HG02678 (cell line): ENCODE results near the gene NXNL2.

Source experiments
- ATAC-seq: cut with Tn5 transposase; IDR thresholded peaks from one replicate; pipeline ENCODE4 v1.9.1; 2021; ENCODE audit warnings: mild to moderate bottlenecking, moderate library complexity; ENCODE audit not compliant: unreplicated experiment

The NXNL2 gene

DNA sequence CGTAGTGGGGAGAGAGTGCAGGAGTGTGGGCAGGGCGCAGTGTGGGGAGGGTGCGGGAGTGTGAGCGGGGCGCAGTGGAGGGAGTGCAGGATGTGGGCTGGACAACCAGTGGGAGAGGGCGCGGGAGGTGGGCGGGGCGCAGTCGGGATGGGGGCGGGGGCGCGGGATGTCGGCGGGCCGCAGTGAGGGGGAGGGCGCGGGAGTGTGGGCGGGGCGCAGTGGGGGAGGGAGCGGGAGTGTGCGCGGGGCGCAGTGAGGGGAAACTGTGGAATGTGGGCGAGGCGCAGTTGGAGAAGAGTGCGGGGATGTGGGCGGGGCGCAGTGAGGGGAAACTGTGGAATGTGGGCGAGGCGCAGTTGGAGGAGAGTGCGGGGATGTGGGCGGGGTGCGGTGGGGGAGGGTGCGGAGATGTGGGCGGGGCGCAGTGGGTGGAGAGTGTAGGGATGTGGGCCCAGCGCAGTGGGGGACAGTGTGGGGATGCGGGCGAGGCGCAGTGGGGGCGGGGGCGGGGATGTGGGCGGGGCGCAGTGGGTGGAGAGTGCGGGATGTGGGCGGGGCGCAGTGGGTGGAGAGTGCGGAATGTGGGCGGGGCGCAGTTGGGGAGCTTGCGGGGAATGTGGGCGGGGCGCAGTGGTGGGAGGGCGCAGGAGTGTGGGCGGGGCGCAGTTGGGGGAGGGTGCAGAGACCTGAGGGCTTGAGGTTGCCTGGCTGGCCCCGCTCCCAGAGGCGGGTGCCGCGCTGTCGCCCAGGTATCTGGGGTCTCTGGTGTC is at the start of gene NXNL2:
Gene NXNL2, plus strand, starts transcription at position 723 of the 770 bp plus-strand sequence. CDS start 257 bp downstream, outside the sequence.
- ATAC-seq, result no peak

DNA sequence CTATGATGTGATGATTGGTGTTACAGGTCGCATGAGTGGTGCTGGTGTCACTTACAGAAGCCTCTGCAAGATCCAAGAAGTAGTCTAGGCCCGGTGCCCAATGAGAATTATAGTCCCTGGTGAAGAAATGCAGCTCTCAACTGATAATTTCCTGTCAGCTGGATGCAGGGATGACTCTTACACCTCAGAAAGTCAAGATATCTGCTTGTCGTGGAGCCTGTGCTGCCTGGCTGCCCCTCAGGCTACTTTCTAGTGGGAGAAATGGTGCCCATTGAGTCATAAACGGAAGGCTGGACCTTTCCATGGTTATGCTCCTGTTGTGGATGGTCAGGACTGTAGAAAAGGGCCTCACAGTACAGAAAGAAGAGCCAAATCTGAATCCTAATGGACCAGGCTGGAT is 46.8 kb upstream of the NXNL2 start:
- ATAC-seq, result no peak

GRCh38 chr9:88494983-88495721 is 39.8 kb upstream of the NXNL2 start:
- no peak for ATAC-seq

DNA sequence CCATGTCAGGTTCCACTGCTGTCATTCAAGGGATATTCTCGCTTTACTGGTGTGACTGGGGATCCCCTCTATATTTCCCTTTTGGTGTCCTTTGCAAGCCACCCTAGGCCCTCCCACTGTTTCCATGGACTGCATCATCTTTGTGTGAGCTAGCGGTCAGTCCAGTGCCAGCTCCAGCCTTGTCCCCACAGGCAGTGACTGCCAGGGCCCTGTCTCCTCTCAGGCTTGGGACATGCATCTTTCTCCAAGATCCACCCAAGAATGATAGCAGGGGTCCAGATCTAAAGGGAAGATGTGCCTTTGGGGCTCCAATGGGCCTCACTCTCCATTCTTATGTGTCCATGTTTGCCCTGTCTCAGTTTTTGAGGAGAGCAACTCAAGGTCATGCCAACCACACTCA is 37.8 kb upstream of the NXNL2 start:
- ATAC-seq, result no peak

- no peak for ATAC-seq
Measured at GRCh38 chr9:88498880-88499279, 36.1 kb upstream of the NXNL2 start.

DNA sequence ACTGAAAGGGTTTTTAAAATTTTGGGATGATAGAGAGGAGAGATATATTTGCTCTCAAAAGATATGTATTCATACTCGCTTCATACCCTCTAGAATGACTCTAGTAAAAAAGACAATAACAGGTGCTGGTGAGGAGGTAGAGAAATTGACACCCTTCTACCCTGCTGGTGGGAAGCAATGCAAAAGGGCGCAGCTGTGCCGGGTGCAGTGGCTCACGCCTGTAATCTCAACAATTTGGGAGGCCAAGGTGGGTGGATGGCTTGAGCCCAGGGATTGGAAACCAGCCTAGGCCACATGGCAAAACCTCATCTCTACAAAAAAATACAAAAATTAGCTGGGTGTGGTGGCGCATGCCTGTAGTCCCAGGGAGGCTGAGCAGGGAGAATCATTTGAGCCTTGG is 33.9 kb upstream of the NXNL2 start:
- ATAC-seq, result no peak

DNA sequence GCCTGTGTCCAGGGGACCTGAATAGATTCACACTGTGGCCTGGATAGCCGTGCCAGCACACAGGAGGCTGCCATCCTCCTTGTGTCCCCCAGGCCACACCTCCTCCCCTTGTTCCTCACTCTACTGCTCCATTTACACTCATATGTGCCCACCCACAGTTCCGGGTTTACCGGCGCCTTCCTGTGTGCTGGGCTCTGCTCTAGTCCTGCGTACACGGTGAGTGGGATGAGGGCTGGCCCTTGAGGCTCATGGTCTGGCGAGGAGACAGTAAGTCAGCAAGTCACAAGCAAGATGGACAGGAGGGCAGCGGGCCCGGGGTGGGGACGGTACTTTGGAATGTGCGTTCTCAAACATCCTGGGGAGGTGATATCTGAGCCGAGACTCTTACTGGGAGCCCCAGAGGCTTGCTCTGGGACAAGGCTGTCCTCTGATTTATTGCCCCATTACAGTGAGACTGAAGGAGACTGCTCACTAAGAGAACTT is 32.4 kb upstream of the NXNL2 start:
- no peak for ATAC-seq

DNA sequence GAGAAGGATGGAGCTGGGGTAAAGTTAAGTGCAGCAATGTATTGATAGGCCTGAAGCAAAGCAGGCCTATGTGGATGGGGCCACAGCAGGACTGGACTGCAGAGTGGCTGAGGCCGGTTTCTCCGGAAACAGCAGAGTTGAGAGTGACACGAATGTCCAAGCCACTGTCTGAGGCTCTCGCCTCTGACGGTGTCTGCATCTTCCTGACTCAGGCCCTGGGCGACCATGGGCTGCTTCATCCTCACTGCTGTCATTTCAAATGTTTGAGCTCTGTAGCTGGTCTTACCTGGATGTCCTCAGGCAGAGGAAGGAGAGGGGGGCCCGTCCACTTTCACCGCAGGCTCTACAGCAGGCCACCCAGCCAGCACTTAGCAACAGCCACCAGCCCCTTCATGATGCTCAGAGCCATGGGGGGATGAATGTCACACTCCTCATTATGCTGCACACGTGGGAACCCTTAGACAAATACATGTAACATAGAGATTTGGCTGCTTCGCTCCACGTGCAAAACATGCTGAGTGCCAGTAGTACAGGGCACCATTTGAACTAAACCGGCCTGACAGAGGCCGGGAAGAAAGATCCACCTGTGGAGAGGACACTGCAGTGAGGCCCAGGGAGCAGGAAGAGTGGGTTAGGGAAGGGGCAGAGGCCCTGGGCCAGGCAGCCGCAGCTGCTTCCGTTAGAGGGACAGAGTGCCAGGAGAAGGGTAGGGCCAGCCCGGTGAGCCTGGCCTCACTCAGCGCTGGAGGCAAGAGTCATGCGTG is 31.7 kb upstream of the NXNL2 start:
- no peak for ATAC-seq

- ATAC-seq, result no peak
Measured at GRCh38 chr9:88503845-88504764, 30.9 kb upstream of the NXNL2 start.

DNA sequence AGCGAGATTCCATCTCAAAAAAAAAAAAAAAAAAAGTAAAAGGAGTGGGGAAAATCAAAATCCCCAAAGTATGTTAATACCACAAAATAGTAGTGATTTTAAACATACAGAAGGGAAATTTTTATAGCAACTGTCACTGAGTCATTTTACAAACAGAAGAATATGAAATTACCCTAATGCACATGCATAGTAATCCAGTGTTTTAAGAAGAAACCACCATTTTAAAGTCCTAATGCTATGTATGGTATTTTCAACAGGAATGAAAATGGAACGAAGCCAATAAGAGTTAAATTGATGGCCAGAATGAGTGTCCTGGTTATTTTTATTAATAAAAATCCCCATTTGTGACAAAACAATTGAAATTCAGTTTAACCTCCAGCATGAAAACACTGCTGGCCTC is 26.7 kb upstream of the NXNL2 start:
- no peak for ATAC-seq

DNA sequence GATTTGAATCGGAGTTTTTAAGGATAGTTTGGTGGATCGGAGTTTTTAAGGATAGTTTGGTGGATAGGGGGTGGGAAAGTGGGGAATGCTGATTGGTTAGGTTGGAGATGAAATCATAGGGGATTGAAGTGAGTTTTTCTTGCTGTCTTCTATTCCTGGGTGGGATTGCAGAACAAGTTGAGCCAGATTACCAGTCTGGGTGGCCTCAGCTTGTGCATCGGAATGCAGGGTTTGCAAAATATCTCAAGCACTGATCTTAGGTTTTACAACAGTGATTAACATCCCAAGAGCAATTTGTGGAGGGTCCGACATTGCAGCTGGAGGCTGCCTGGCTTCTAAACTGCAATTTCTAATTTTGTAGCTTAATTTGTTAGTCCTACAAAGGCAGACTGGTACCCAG is 23.1 kb upstream of the NXNL2 start:
- ATAC-seq, result no peak

DNA sequence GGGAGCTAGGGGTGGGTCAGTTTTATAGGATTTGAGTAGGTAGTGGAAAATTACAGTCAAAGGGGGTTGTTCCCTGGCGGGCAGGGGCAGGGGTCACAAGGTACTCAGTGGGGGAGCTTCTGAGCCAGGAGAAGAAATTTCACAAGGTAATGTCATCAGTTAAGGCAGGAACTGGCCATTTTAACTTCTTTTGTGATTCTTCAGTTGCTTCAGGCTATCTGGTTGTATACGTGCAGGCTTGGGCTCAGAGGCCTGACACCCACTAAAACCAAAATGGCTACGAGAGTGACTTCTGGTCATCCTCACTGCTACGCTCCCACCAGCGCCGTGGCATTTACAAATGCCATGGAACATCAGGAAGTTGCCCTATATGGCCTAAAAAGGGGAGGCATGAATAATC is 20.7 kb upstream of the NXNL2 start:
- no peak for ATAC-seq

DNA sequence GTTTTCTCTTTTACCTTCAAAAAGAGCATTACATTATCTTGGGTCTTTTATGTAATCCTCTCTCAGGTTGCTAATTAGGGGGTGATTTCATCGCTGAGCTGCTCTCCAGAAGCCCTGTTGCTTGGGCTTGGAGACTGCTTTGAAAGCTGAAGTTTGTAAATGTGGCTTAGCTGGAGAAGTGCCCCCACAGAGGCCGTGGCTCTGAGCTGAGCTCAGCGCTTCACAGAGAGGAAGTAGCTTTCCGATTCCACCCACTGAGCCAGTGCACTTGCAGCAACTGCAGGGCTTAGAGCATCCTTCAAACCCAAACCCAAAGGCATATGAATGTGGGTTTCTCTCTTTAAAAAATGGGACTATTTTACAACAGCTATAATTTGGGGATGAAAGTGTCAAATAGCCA is 13.7 kb upstream of the NXNL2 start:
- no peak for ATAC-seq

DNA sequence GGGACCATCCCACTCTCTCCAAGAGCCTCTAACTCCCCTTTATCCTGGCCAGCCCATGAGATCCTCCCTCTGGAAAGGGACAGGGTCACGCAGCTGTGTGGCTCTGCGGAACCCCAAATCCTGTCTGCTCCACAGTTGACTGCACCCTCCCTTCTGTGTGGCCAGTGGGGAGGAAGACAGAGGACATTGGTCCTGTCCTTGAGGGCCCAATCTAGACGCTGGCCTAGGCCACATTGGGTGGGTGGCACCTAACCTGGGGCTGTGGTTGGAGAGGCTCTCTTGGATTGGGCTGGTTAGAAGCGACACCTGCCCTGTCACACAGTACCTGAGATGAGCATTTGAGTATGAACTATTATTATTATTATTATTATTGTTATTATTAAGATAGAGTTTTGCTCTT is 12.6 kb upstream of the NXNL2 start:
- no peak for ATAC-seq

- ATAC-seq, result no peak
Measured at GRCh38 chr9:88523056-88523455, 11.9 kb upstream of the NXNL2 start.

DNA sequence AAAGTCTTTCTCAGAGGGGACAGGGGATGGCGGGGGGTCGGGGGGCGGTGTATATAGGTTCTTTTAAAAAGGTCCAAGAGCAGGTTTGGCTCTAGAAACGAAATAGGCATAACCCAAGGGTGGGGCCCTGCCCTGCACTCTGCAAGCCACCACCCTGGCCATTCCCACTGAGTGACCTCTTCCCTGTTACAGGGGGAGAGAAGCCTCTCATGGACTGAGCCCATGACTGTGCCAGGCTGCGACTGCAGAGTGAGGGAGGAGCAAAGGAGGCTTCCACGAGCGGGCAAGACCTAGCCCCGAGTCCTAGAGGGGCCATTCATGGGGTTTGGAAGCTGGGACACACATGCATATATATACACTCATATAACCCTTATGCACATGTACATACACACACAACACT is 10.1 kb upstream of the NXNL2 start:
- ATAC-seq, result no peak

- no peak for ATAC-seq
Measured at GRCh38 chr9:88527618-88528017, 7.4 kb upstream of the NXNL2 start.

GRCh38 chr9:88528080-88528790 is 6.7 kb upstream of the NXNL2 start:
- ATAC-seq, result no peak

GRCh38 chr9:88529496-88529895 is 5.5 kb upstream of the NXNL2 start:
- ATAC-seq, result no peak

GRCh38 chr9:88530051-88530450 is 4.9 kb upstream of the NXNL2 start:
- no peak for ATAC-seq
